HG03097 (cell line): ENCODE results near the gene CETP.
"Not testable (repeated sequence)": the region's sequence is repeated elsewhere in the genome, so short reads cannot be mapped to it uniquely, and the experiment has no call there.

Source experiments
- ATAC-seq: cut with Tn5 transposase; IDR thresholded peaks from one replicate; pipeline ENCODE4 v1.9.1; 2021; ENCODE audit not compliant: unreplicated experiment, low FRiP score

CETP gene

DNA sequence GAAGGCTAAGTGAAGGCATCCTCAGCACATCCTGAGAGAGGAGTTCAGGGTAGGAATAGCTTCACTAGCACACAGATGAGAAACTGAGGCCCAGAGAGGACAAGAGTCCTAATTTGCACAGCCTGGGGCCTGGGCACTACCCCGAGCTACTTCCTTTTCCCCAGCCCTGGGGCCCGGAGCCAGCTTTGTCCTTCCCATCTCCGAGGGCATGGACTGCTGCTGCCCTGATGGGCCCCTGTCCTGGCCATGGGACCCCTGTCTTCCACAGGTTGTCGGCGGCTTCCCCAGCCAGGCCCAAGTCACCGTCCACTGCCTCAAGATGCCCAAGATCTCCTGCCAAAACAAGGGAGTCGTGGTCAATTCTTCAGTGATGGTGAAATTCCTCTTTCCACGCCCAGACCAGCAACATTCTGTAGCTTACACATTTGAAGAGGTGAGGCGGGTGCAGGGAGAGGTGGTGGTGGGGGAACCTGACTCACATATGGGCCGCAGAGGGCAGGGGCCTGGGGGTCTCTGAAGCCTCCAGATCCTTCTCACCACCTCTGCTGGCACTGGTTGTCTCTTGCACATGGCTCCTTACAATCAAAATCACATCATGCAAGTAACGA is 16.2 kb downstream of the CETP start:
- ATAC-seq: no peak

DNA sequence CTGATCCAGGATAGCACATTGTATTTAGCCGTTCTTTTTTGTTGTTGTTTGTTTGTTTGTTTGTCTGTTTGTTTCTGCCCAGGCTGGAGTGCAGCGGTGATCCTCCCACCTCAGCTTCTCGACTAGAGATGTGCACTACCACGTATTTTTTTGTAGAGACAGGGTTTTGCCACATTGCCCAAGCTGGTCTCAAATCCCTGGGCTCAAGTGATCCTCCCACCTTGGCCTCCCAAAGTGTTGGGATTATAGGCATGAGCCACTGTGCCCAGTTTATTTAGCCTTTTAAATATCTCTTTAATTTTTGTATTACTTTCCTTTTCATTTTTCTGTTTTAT is 18.4 kb downstream of the CETP start:
- no peak for ATAC-seq

DNA sequence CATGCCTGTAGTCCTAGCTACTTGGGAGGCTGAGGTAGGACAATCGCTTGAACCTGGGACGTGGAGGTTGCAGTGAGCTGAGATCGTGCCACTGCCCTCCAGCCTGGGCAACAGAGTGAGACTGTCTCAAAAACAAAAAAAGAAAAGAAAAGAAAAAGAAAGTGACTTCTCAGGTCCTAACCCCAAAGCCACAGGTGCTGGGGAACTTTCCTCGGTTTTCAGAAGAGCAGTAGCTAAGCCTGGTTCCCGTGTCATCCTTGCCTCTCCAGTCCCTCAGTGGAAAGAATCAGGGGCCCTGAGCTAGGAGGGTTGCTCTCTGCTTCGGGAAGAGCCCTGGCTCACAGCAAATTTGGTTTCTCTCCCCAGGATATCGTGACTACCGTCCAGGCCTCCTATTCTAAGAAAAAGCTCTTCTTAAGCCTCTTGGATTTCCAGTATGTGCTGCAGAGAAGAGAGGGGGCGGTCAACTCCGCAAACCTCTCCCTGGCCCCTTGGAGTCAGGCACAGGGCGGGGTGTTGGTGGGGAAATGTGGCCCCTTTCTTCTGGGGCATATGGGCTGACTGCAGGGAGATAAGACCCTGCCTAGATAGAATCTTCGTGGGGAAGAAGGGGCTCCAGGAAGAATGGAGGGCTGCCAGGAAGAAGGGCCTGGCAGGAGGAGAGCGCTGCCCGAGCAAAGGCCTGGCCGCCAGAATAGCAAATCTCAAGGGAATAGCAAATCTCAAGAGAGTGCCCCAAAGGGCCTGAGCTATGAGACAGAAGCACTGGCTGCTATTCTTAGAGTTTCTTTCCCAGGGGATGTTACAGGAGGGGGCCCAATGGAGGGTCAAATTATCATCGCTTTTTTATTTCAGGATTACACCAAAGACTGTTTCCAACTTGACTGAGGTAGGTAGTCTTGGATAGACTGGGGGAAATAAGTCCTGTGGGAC is 19.3 kb downstream of the CETP start:
- ATAC-seq: peak; percentile 40

- ATAC-seq: no peak
Measured at GRCh38 chr16:56981729-56982271, 20.1 kb downstream of the CETP start.

DNA sequence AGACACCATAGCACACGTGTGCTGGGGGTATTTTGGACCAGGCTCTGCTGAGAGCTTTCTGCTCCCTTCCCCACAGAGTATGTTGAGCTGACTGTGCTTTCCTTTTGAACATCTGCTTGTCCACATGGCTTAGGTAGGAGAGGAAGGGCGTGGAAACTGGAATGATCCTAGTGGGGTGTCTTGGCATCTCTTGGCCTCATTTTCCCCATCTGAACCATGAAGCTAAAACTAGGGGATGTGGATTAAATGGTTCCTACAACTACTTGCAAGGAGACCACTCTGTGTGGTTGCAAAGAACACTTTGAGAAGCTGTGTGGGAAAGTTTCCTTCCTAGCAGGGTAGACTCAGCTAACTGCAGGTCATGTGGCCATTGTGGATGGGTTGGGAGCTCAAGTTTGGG is 20.9 kb downstream of the CETP start:
- no peak for ATAC-seq

- no peak for ATAC-seq
Measured at GRCh38 chr16:56983211-56983751, 21.5 kb downstream of the CETP start.

- ATAC-seq: no peak
Measured at GRCh38 chr16:56984639-56985038, 22.9 kb downstream of the CETP start.

DNA sequence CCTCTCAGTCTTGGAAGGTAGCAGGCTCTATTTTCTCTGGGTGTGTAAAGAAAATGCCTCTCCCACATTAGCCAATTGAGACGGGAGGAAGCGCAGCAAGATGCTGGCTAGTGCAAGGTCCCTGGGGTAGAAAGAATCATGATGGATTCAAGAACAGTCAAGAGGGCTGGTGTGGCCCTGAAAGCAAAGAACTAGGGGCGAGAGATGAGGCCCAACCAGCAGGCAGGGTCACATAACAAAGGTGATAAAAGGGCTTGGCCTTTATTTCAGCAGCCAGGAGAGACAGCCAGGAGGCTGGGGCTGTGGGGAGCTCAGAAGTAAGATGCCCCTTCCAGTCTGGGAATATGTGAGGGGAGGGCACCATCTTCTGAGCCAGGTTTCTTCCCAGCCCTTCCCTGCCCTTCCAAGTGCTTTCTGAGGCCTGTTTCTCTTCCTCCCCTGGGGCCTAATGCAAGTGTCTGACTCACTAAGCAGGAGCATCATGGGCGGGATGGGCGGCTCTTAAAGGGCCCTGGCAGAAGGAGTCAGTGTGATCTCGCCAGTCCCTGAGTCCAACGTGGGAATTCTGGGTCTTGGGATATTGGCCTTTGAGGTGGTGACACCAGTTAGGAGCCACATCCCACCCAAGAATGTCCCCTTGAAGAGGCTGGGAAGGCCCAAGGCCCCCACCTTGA is 23.7 kb downstream of the CETP start:
- ATAC-seq: no peak

DNA sequence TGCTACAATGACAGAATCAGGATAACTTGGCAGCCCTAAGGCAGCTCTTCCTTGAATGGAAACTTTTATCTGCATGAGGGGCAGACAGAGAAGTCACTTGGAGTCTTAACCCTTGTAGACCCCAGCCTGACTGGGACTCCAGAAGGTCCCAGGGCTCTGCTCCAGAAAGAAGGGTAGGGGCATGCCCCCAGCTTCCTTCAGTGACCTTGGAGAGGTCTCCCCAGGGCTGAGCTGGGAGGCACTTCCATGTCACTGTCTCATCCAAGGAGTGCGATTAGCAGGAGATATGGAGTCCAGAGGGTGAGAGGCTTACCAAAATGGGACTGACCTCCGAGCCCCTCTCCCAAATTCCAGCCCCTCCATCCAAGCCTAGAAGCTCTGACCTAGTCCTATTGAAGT is 24.2 kb downstream of the CETP start:
- no peak for ATAC-seq

- no peak for ATAC-seq
Measured at GRCh38 chr16:56986361-56986760, 24.6 kb downstream of the CETP start.

GRCh38 chr16:56986908-56987307 is 25.2 kb downstream of the CETP start:
- not testable (repeated sequence) for ATAC-seq

DNA sequence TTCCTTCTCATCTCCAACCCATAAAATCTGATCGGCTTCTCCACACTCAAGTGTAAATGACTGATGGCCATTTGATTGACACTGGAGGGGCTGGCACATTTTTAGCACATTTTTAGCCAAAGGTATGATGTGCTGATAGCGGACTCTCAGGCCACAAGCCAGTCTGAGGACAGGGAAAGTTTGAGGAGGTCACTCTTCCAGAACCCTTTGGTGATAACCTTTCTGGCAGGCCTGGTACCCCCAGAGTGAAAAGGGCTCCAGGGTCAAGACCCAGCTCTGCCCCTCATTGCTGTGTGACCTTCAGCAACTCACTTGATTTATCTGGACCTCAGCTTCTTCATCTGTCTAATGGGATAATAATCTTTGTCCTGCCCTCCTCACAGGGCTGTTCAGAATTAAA is 25.9 kb downstream of the CETP start:
- ATAC-seq: no peak

DNA sequence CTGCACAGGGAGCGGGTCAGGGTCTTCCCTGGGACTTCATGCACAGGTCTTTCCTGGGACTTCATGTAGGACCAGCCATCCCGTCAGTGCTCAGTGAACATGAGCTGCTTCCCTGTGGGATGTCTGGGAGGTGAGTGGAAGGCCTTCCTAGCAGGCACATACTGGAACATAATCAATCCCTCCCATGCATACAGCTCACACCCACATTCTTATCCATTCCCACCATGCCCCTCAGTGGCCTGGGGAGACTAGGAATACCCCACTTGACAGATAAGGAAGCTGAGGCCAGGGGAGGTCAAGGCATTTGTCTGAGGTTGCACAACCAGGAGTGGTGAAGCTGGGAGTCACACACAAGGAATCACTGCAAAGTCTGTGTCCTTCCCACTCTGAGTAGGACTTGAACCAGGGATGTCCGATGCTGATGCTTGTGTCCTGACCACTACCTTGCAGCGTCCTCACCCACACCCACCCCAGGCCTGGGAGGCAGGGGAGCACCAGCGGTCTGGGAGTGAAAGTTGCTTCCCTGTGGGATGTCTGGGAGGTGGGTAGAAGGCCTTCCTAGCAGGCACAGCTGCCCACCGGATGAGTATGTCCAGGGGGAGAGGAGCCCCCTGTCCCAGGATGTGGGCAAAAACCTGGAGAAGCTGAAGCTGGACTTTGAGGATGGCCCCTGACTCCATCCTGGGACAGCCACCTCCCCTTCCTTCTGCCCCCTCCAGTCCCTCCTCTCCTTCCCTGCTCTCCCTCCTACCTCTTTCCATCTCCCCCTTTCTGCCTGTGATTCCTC is 26.6 kb downstream of the CETP start:
- no peak for ATAC-seq

- peak; percentile 71 for ATAC-seq
Measured at GRCh38 chr16:56988948-56989945, 27.5 kb downstream of the CETP start, which contains the start of gene NLRC5. NLRC5 (plus strand) TSS chr16:56989557; CDS start chr16:57020713, 31,156 bp downstream.

GRCh38 chr16:56989988-56990387 is 28.2 kb downstream of the CETP start:
- no peak for ATAC-seq

DNA sequence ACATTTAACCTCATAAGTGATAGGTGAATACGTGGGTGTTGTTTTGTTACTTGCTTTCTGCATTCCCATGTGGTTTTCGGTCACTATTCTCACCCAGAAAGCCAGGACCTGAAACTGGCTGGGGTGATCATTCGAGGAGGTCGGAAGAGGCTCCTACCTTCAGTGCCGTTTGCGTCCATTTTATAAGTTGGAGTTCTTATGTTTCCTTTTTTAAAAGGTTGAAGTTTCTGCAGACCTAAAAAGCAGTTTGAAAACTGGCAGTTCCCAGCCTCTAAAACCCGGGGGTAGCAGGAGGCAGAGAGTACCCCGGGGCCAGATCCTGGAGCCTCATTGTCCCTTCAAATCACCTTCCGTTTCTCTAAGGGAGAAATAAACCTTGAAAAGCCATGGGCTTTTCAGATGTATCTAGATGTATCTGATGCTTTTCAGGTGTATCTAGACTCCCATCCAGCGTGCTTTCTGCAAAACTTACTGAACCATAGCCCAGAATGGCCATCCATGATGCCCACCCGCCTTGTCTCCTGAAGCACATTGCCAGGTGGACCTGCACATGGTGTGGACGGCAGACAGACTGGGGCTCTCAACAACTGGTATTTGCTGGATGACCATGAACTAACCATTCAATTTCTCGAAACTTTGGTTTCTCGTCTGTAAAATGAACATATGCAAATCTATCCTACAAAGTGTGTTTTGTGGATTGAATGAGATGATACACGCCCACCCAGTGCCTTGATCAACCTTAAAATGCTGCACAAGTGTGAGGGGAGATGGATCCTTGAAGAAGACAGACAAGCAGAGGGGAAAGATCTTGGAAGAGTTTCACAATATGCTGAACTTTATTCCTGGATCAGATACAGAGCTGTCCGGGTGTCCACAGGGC is 28.9 kb downstream of the CETP start:
- ATAC-seq: no peak

DNA sequence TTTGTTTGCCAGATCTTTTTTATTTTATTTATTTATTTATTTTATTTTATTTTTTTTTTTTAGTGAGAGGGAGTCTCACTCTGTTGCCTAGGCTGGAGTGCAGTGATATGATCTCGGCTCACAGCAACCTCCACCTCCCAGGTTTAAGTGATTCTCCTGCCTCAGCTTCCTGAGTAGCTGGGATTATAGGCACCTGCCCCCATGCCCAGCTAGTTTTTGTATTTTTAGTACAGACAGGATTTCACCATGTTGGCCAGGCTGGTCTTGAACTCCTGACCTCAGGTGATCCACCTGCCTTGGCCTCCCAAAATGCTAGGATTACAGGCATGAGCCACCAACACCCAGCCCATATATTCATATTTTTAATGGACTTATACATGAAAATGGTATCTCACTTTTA is 30.7 kb downstream of the CETP start:
- not testable (repeated sequence) for ATAC-seq

GRCh38 chr16:56993204-56993603 is 31.5 kb downstream of the CETP start:
- no peak for ATAC-seq
